ENCODE data around the gene ZFYVE27. TPM values are rescaled to one million over a fixed set of nuclear protein-coding genes. Genes with fewer than 3 reads are reported as not detected.

ZFYVE27 gene
- total RNA-seq, 1 donor from 2014 or later, result 13.7 TPM

DNA sequence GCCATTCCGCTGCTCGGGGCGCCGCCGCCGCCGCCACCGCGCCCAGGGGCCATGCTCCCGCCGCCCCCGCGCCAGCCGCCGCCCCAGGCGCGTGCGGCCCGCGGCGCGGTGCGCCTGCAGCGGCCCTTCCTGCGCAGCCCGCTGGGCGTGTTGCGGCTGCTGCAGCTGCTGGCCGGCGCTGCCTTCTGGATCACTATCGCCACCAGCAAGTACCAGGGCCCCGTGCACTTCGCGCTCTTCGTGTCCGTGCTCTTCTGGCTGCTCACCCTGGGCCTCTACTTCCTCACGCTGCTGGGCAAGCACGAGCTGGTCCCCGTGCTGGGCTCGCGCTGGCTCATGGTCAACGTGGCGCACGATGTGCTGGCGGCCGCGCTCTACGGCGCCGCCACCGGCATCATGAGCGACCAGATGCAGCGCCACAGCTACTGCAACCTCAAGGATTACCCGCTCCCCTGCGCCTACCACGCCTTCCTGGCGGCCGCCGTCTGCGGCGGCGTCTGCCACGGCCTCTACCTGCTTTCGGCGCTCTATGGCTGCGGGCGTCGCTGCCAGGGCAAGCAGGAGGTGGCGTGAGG lies 23.0 kb upstream of the ZFYVE27 start:
- H3K4me2 ChIP-seq, result peak overlapping the region; percentile 88
- H3K9ac ChIP-seq, result no peak overlapping the region
- DNase-seq (ENCODE audit: low spot score), result peak; percentile 92
- no peak for TF ChIP-seq EZH2phosphoT487 (IDR thresholded peaks at IDR 0.05)
- TF ChIP-seq, protein P1, sequence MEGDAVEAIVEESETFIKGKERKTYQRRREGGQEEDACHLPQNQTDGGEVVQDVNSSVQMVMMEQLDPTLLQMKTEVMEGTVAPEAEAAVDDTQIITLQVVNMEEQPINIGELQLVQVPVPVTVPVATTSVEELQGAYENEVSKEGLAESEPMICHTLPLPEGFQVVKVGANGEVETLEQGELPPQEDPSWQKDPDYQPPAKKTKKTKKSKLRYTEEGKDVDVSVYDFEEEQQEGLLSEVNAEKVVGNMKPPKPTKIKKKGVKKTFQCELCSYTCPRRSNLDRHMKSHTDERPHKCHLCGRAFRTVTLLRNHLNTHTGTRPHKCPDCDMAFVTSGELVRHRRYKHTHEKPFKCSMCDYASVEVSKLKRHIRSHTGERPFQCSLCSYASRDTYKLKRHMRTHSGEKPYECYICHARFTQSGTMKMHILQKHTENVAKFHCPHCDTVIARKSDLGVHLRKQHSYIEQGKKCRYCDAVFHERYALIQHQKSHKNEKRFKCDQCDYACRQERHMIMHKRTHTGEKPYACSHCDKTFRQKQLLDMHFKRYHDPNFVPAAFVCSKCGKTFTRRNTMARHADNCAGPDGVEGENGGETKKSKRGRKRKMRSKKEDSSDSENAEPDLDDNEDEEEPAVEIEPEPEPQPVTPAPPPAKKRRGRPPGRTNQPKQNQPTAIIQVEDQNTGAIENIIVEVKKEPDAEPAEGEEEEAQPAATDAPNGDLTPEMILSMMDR (IDR thresholded peaks at IDR 0.05), result peak; percentile 45
- H2AFZ ChIP-seq (replicated peaks), result peak overlapping the region; percentile 73
- peaks cover 43% of the 10 kb centered on the region for H3F3A ChIP-seq (ENCODE audit: low read depth)
- no peaks in the 10 kb centered on the region for H3K9me3 Mint-ChIP-seq
- H3K4me1 ChIP-seq, result peaks cover 35% of the 10 kb centered on the region
- peak overlapping the region; percentile 58 for H3K4me3 ChIP-seq
- H4K20me1 ChIP-seq (ENCODE audit: low read depth), result peaks cover 14% of the 10 kb centered on the region
- peaks cover 26% of the 10 kb centered on the region for H3K79me2 ChIP-seq (ENCODE audit: low read depth)
- H3K4me3 Mint-ChIP-seq, result peak overlapping the region; percentile 98
- H3K36me3 ChIP-seq, result no peaks in the 10 kb centered on the region
- peaks cover 1% of the 10 kb centered on the region for H3K36me3 Mint-ChIP-seq
- no peaks in the 10 kb centered on the region for H3K27me3 ChIP-seq
- no peaks in the 10 kb centered on the region for H3K9me3 ChIP-seq (ENCODE audit: low read depth)
- peaks cover 7% of the 10 kb centered on the region for H3K27me3 Mint-ChIP-seq (ENCODE audit: insufficient read depth, low read depth)
- peak overlapping the region; percentile 97 for H3K27ac Mint-ChIP-seq
- no peak overlapping the region for H3K27ac ChIP-seq
- peaks cover 42% of the 10 kb centered on the region for H3K4me1 Mint-ChIP-seq

DNA sequence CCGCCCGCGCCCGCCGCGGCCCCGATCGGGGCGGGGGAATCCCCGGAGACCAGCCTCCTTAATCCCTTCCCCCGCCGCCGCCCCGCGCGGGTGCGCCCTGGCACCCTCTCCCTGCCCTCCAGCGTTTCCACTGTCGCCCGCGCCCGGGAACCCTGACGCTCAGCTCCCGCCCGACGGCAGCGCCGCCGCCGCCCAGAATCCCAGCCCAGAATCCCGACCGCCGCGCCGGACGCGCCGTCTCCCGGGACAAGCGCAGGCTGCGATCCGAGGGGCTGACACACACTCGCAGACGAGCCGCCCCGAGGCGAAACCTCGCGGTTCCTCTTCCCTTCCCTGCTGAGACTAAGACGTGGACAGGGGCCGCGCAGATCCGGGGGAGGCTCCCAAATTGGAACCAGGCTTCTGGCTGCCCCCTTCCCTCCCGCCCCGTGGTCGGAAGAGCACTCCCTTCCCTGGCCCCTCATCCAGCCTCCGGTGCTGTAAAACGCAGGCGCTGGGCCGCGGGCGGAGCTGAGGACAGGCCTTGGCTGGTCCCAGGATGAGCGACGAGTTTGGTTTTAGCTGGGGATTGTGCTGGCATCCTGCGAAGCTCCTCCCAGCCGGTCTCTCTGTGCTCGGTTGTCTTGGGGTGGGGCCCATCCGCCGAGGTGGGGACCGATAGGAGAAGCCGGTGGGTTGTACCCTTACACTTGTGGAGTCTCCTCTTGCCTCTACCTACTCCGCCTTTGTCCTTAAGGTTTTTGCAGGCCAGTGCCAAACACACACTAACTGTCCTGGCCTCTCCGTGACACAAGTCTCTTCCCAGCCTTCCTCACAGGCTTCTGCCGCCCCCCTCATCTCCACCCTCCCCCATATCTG lies 22.3 kb upstream of the ZFYVE27 start:
- no peaks in the 10 kb centered on the region for H3K9me3 Mint-ChIP-seq
- no peaks in the 10 kb centered on the region for H3K27me3 ChIP-seq

DNA sequence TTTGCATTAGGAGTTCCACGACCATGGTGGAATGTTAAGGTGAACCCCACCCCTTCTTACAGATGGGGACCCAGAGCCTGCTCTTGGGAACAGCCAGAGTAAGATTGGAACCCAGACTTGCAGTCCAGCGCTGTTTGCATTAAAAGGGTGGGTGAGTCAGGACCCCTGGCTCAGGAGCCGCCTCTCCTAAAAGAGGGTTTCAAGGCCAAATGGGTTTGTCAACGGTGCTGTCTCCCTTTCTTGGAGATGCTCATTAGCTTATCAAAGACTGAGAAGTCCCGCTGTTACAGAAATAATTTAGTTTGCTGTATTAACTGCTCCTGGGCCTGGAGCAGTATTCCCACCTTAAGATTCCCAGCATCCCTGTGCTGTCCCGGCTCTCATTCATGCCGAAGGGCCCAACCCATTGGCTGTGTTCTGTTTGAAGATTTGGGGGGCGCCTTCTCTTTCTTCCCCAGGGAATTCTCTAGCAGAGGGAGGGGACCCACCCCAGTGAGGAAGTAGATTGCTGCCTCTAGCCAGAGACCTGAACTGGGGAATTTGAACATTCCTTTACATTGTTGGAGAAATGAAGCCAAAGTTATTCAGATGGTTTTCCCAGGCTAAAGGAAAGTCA lies 21.6 kb upstream of the ZFYVE27 start:
- no peaks in the 10 kb centered on the region for H3K36me3 ChIP-seq
- peaks cover 53% of the 10 kb centered on the region for H3F3A ChIP-seq (ENCODE audit: low read depth)
- TF ChIP-seq, protein P1 (IDR thresholded peaks at IDR 0.05), result no peak
- TF ChIP-seq EZH2phosphoT487 (IDR thresholded peaks at IDR 0.05) (no peak), EZH2 (IDR thresholded peaks at IDR 0.05) (no peak)
- no peaks in the 10 kb centered on the region for H3K9me3 ChIP-seq (ENCODE audit: low read depth)
- H4K20me1 ChIP-seq (ENCODE audit: low read depth), result peaks cover 14% of the 10 kb centered on the region
- H3K27me3 ChIP-seq, result no peaks in the 10 kb centered on the region
- Mint-ChIP-seq H3K36me3 (peaks cover 1% of the 10 kb centered on the region), H3K9me3 (no peaks in the 10 kb centered on the region), H3K4me1 (peaks cover 45% of the 10 kb centered on the region), H3K4me3 (peak overlapping the region; percentile 98), H3K27ac (no peak overlapping the region), H3K27me3 (ENCODE audit: insufficient read depth, low read depth) (peaks cover 3% of the 10 kb centered on the region)
- no peak overlapping the region for H3K9ac ChIP-seq
- H3K4me3 ChIP-seq, result peak overlapping the region; percentile 58
- peak overlapping the region; percentile 73 for H2AFZ ChIP-seq (replicated peaks)
- peak overlapping the region; percentile 87 for H3K4me2 ChIP-seq
- peaks cover 26% of the 10 kb centered on the region for H3K79me2 ChIP-seq (ENCODE audit: low read depth)
- H3K27ac ChIP-seq, result no peak overlapping the region
- H3K4me1 ChIP-seq, result peaks cover 47% of the 10 kb centered on the region
- DNase-seq (ENCODE audit: low spot score), result peak; percentile 25

More for the DNA sequence above, 22.3 kb upstream of the ZFYVE27 start:
- Mint-ChIP-seq H3K4me3 (peak overlapping the region; percentile 98), H3K27ac (no peak overlapping the region), H3K27me3 (ENCODE audit: insufficient read depth, low read depth) (peaks cover 3% of the 10 kb centered on the region), H3K4me1 (peaks cover 44% of the 10 kb centered on the region), H3K36me3 (peaks cover 1% of the 10 kb centered on the region)
- peaks cover 42% of the 10 kb centered on the region for H3K4me1 ChIP-seq
- H3K79me2 ChIP-seq (ENCODE audit: low read depth), result peaks cover 26% of the 10 kb centered on the region
- H2AFZ ChIP-seq (replicated peaks), result peak overlapping the region; percentile 73
- H3K36me3 ChIP-seq, result no peaks in the 10 kb centered on the region
- H3K4me3 ChIP-seq, result peak overlapping the region; percentile 58
- H3K9ac ChIP-seq, result no peak overlapping the region
- H3K4me2 ChIP-seq, result peak overlapping the region; percentile 87
- H3F3A ChIP-seq (ENCODE audit: low read depth), result peaks cover 50% of the 10 kb centered on the region
- no peak for TF ChIP-seq EZH2 (IDR thresholded peaks at IDR 0.05)
- TF ChIP-seq, protein P1 (IDR thresholded peaks at IDR 0.05), result peak; percentile 2
- TF ChIP-seq EZH2phosphoT487 (IDR thresholded peaks at IDR 0.05), result no peak
- peak; percentile 83 for DNase-seq (ENCODE audit: low spot score)
- no peaks in the 10 kb centered on the region for H3K9me3 ChIP-seq (ENCODE audit: low read depth)
- H3K27ac ChIP-seq, result no peak overlapping the region
- H4K20me1 ChIP-seq (ENCODE audit: low read depth), result peaks cover 14% of the 10 kb centered on the region

Measured in neural progenitor cell (in vitro differentiated cells).